Forelimb muscle (tissue), 1 donor: ENCODE measurements around the gene CANX. TPM values are rescaled to one million over a fixed set of nuclear protein-coding genes. Genes with fewer than 3 reads are reported as not detected.

Experiments used
- DNase-seq: peaks from one replicate; pipeline ENCODE4 v3.0.0-alpha.2; 2013; ENCODE audit warnings: low read depth
- polyA plus RNA-seq: library from polyadenylated mRNA; unstranded; fragments of 120-200 nt; gene quantifications from one replicate; pipeline ENCODE4 v1.2.1, GENCODE V29; 2013; ENCODE audit not compliant: insufficient read length

CANX gene
- polyA plus RNA-seq, 1 donor = 196 TPM

DNA sequence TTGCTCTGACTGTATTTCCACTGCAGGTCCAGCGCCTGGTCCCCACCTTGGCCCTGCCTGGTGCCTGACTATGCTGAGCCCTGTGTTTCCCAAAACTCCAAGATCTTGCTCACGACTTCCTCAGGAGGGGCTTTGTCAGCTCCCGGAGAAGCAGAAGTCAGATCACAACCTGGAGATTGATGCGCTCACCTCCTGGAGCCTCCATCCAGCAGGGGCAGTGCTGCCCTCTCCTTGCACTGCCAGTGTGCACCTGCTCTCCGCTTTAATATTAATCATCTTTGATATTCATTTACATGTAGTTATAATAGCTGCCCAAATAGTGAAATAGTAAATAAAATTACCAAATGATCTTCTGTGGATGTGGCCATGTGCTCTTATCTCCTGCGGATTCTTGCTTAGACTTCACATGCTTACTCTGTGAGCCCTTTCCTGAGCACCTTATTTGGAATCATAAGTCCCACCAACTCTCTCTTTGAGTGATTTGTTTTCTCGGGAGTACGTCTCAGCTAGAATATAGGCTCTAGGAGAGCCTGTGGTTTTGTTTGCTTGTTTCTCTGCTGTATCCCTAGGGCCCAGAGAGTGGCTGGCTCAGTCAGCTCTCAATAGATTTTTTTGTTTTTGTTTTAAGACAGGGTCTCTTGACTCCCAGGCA is 51.2 kb downstream of the CANX start:
- DNase-seq = no peak

DNA sequence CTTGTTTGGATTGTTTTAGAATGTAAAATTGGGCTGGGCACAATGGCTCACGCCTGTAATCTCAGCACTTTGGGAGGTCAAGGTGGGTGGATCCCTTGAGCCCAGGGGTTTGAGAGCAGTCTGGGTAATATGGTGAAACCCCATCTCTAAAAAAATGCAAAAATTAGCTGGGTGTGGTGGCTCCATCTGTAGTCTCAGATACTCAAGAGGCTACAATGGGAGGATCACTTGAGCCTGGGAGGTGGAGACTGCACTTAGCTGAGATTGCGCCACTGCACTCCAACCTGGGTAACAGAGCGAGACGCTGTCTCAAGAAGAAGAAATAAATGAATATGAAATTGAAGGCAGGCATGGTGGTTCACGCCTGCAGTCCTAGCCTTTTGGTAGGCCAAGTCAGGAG is 55.2 kb downstream of the CANX start:
- DNase-seq = no peak

DNA sequence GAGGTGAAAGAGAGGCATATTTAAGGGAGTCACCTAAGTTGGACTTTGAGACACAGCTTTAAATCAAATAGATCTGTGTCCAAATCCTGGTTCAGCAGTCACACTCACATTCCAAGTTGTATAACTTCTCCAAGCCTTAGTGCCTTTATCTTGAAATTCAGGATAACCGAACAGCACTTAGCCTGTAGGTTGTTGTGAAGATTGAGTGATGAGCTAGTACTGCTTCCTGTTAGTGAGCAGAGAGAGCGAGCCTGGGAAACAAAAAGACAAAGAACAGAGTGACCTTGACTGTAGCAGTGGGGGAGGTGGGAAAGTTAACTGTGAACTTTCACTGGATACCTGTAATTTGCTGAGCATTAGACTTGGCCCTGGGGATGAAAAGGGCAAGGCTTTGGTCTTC is 56.3 kb downstream of the CANX start:
- DNase-seq = no peak

DNA sequence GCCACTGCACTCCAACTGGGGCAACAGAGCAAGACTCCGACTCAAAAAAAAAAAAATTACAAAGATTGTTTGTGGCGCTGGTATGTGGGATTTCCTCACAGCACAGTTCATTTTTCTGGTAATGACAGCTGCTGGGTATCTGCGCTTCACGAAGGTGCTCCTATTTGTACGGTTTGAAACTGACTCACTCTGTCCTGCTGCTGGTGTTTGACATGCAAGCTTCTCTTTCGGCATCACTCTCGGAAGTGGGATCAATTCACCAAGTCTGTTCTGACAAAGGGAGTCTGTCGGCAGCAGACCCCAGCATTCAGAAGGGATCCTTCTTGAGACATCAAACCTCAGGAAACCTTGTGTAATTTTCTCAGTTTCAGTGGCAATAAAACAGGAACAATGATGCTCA is 60.2 kb downstream of the CANX start:
- DNase-seq = no peak

DNA sequence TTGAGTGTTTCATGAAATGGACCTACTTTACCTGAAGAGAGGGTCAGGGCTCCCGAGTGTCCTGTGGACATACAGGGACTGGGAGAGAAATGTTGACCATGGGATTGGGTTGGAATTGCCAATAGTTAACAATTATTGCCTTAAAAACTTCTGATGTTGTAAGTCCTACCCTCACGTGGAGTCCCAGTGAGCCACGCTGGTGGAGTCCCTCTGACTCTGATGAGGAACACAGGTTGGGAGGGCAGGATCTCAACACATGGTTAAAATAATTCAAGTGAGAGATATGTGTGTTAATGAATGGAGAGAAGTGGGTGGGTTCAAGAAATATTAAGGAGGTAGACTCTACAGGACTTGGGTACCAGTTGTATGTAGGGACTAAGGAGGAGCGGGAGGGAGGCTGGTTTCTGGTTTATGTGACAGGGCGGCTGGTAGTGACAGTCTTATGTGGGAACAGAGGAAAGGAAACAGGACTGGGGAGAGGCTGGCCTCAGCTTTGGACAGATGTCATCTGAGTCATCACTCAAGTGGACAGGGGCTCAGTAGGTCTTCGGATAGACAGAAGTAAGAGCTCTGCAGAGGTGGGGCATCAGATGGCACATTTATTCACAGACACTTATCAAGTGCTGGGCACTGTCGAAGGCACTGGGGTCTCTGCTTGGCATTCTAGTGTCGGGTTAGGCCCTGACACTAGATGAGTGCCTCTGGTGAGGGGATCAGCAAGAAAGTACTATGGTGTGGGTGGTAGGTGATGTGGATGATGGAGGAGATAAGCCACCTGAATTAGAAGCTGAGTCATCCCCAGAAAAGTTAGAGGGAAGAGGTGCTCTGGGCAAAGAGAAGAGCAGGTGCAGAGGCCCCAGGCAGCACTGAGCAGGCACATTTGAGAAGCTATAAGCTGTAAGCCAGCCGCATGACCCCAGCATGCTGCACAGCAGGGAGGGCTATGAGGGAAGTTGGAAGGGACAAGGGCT is 61.1 kb downstream of the CANX start:
- DNase-seq = no peak

DNA sequence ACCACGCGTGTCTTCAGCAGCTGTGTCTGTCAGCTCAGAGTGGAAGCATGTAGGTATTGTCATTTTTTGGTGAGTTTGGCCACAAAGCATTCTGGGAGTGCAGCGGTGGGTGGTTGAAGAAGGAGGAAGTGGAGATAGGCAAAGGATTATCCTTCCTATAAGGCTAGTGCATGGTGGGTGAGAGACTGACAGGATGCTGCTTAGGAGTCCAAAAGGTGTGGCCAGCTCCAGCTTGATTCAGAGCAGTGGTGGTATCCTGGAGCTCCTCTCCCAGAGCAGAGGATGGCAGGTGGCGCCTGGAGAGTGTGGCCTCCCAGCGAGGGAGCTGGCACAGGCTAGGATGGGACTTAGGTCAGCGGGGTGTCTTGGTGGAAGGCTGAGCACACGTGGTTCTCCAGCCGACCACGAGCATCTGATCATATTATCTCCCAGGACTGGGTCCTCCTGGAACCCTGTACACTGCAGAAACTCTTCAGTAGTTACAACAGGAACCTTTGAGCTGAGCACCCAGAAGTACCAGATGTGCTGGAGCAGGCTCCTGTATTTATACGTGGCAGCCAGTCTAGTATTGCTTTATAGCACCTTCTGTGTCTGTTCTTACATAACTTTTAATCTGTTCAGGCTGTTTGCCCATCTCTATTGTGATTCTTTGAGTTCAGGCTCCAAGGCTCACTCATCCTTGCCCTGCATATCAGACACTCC is 63.5 kb downstream of the CANX start:
- DNase-seq = no peak

DNA sequence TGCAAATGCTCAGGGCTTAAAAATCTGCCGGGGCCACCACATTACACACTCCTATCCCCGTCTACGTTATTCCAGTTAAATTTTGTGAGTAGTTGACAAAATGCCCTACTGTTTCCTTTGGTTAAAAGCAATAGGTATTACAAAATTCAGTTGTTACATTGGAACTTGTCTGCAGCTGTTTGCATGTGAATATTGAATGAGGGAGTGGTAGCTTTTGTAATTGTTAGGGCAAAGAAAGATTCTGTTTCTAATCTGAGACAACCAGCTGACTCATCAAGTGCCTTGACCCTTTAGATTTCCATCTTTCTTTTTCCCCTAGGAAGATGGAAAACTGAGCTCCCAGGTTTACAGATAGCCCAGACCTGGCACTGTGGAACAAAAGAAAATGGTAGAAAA is 64.0 kb downstream of the CANX start:
- DNase-seq = no peak

DNA sequence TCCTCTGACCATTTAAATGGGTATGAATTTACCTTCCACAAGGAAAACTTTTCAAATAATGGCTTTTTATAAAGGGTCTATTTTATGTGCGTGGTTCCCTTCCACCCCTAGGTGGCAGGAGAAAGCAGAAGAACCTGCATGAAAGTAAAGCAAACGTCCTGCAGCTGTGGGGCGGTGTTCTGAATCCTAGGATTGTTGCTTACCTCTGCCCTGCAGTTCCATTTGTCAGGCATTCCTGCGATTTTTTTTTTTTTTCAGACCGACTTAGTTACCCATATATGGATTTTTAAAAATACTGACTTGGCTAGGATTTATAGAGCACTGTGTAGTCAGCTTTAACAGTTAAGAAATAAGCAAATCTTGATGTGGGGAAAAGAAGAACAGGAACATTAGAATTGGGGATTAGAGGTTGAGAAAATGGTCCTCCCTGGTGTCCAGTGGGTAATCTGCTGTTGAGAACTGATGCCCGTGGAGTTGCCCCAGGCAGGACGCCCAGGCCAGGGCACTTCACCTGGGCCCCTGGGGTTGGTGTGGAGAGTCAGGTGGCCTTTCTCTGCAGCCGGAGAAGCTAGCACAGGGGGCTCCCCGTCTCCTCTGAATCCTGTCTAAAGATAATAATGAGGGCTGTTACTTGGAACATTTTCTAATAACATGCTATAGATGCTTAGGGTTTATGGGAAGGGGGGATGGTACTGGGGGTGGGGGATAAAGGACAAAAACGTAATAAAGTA is 64.6 kb downstream of the CANX start:
- DNase-seq = peak; percentile 39

DNA sequence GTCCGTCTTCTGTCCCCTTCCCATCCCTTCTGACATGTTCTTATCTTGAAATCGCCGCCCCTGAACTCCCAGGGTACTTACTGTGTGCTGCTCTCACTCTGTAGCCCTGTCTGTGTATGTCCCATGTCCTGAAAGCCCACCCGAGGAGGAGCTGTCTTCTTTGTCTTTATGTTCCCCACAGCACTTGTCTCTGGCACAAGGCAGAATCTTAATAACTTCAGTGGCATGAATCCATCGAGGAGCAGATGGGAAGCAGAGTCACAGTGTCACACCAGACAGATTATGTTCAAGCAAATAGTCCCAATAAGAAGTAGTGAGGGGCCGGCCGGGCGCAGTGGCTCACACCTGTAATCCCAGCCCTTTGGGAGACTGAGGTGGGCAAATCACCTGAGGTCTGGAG is 65.3 kb downstream of the CANX start:
- DNase-seq = no peak

DNA sequence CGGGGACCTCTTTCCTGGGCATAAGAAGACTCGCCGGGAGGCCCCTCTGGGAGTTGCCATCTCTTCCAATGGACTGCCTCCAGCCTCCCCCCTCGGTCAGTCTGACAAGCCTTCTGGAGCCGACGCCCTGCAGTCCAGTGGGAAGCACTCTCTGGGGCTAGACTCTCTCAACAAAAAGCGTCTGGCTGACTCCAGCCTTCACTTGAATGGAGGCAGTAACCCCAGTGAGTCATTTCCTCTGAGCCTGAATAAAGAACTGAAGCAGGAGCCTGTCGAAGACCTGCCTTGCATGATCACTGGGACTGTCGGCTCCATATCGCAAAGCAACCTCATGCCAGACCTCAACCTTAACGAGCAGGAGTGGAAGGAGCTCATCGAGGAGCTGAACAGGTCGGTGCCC is 66.6 kb downstream of the CANX start:
- DNase-seq = no peak

DNA sequence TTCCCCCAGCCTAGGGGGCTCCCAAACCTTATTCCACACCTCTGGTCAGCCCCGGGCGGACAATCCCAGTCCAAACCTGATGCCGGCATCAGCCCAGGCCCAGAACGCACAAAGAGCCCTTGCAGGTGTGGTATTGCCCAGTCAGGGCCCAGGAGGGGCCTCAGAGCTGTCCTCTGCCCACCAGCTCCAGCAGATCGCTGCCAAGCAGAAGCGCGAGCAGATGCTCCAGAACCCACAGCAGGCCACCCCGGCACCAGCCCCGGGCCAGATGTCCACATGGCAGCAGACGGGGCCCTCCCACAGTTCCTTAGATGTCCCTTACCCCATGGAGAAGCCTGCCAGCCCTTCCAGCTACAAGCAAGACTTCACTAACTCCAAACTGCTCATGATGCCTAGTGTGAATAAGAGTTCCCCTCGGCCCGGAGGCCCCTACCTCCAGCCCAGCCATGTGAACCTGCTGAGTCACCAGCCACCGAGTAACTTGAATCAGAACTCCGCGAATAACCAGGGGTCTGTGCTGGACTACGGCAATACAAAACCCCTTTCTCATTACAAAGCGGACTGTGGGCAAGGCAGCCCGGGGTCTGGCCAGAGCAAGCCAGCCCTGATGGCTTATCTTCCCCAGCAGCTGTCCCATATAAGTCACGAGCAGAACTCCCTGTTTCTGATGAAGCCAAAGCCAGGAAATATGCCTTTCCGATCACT is 67.4 kb downstream of the CANX start:
- DNase-seq = no peak

DNA sequence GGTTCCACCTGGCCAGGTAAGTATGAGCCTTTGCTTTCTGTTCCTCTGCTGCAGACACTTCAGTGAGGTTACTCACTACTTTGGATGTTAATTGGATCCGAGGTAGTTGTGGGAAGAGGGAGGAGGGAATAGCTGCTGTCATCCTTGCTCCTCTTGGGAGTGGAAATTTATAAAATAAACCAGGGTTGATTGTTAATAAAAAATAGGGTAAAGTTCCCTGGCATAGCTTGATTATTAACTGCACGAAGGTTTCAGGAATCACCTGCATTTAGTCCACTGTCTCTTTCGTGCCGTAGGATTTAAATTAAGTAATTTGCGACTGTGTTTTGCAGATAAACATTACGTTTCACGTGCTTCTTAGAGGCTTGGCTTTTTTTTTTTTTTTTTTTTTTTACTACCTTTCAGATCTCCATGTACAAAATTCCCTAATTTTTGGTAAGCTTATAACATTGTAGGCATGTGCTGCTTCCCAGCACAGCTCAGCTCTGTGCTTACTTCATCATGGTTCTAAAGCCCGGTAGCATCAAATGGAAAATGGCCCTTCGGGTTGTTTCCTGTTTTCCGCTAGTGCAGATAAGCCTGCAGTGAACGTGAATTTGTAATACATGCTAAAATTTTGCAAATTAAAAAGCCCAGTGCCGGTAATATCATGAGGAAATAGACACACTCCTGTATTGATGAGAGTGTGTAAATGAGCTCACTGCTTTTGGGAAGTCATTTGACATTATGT is 68.1 kb downstream of the CANX start:
- DNase-seq = no peak

DNA sequence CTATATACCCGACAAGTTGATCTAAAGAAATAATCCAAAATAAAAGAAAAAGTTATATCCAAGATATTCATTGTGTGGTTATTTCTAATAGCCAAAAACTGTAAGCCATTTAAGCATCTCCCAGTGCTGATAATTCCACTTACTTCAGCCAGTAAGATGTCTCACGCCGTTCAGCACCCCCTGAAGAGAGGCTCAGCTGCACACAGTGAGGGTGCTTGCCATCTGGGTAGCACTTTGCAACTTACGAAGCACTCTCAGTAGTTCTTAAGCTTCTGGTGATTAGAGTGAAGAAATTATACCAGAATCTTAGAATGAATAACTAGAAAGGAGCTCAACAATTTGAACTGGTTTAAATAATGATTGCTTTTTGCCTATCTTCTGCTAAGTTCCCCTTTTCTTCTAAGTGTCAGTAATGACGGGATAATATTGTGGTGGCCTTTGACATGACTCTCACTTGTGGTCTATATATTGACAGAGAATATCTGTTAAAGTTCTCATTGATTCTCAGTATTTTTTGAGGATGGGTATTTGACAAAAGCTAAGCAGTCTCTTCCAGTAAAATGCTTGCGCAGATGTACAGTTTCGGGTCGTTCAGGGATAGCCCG is 68.8 kb downstream of the CANX start:
- DNase-seq = no peak

DNA sequence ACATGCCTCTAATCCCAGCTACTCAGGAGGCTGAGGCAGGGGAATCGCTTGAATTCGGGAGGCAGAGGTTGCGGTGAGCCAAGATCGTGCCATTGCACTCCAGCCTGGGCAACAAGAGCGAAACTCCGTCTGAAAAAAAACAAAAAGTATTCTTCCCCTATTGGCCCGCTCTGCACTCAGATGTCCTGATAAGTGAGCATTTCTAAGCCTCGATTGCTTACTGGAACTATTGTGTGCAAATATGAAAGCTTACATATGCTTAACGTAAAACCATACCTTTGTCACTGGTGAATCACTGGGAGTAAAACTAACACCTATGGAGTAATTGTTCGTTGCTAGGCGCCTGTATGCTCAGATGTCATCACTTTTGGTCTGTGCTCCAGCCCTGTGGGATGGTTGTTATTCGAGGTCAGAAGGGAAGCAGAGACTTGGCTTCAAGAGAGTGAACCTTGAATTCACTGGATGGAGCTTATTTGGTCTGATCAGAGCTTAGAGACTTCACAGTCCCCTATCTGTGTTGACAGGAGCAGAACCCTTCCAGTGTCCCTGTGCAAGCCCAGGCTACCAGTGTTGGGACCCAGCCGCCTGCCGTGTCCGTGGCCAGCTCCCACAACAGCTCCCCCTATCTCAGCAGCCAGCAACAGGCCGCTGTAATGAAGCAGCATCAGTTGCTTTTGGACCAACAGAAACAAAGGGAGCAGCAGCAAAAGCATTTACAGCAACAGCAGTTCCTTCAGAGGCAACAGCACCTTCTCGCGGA is 69.7 kb downstream of the CANX start:
- DNase-seq = no peak

DNA sequence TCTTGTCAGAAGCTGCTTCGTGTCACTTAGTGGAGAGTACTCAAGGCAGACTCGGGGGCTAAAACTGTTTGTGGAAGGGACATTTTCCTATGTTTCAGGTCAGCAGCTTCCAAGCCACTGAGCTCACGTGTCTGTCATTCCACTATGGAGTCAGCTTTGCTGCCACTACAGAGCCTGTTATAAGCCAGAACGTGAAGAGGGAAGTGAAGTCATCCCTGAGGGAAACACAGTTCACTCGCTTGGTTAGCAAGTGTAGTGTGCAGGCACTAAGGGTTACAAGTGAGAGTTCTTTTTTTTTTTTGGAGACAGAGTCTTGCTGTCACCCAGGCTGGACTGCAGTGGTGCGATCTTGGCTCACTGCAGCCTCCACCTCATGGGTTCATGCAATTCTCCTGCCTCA is 70.5 kb downstream of the CANX start:
- DNase-seq = no peak

DNA sequence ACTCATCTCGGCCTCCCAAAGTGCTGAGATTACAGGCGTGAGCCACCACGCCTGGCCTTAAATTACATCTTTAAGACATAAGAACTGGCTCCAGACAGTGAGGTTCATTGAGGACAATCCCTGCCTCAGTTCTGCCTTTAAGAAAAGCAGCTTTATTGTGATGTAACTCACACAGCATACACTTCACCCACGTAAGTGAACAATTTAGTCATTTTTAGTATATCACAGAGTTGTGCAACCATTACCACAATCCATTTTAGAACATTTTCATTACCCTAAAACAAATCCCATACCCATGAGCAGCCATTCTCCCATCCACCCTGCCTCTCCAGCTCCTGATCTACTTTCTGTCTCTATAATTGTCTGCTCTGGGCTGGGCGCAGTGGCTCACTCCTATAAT is 71.0 kb downstream of the CANX start:
- no peak for DNase-seq

DNA sequence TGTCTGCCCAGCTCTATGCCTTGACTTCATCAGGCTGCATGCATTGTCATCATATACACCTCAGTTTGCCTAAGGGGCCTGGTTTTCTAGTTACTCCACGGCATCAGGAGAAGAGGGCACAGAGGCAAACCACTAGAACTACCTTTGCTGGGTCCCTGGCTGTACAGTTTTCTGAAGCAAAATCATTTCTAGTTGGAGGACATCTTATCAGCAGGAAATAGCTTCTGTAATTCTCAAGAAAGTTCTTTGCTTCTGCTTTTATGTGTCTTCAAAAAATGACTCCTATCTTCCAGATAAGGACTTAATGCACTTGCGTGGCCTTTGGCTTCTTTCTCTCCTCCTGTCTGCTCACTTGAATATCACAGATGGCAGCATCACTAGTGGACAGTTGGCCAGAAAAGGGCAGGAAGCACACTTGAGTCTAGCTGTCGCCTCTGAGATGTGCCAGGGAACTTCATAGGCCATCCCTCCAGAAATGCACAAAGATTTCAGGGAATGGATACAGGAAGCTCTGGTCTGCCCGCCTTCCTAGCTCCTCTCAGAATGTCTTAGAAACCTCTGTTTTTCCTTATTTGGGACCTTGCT is 72.6 kb downstream of the CANX start:
- DNase-seq = no peak

DNA sequence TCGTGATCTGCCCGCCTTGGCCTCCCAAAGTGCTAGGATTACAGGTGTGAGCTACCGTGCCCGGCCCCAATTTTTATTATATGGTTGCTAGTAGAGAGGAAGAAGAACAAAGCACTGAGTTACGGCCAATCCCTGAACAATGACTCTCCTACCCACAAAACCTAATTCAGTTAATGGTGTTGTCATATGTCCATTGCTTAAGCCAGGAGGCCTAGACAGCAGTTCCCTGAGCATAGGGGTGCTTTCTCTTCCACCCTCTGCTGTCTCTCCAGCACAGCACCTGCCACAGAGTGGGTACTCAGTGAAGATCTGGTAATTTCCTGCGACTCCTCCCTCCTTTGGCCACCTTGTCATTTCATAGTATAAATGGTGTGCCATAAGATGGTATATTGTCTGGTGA is 73.6 kb downstream of the CANX start:
- DNase-seq = no peak

DNA sequence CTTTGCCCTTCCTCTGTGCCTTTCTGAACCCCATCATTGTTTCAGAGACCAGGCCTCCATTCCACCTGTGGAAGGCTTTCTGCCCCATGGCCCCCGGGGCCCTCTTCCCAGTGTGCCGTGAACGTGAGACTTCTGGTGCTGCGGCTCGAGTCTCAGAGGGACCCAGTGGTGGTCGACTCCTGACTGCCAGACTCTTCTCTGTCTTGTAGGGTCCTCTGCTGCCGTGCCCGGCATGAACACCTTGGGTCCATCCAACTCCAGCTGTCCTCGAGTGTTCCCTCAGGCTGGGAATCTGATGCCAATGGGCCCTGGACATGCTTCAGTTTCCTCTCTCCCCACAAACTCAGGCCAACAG is 74.9 kb downstream of the CANX start:
- no peak for DNase-seq
